ENCODE measurements around the gene TP53BP2.
"Not testable (repeated sequence)": the region's sequence is repeated elsewhere in the genome, so short reads cannot be mapped to it uniquely, and the experiment has no call there.

Gene TP53BP2, protein sequence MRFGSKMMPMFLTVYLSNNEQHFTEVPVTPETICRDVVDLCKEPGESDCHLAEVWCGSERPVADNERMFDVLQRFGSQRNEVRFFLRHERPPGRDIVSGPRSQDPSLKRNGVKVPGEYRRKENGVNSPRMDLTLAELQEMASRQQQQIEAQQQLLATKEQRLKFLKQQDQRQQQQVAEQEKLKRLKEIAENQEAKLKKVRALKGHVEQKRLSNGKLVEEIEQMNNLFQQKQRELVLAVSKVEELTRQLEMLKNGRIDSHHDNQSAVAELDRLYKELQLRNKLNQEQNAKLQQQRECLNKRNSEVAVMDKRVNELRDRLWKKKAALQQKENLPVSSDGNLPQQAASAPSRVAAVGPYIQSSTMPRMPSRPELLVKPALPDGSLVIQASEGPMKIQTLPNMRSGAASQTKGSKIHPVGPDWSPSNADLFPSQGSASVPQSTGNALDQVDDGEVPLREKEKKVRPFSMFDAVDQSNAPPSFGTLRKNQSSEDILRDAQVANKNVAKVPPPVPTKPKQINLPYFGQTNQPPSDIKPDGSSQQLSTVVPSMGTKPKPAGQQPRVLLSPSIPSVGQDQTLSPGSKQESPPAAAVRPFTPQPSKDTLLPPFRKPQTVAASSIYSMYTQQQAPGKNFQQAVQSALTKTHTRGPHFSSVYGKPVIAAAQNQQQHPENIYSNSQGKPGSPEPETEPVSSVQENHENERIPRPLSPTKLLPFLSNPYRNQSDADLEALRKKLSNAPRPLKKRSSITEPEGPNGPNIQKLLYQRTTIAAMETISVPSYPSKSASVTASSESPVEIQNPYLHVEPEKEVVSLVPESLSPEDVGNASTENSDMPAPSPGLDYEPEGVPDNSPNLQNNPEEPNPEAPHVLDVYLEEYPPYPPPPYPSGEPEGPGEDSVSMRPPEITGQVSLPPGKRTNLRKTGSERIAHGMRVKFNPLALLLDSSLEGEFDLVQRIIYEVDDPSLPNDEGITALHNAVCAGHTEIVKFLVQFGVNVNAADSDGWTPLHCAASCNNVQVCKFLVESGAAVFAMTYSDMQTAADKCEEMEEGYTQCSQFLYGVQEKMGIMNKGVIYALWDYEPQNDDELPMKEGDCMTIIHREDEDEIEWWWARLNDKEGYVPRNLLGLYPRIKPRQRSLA

DNA sequence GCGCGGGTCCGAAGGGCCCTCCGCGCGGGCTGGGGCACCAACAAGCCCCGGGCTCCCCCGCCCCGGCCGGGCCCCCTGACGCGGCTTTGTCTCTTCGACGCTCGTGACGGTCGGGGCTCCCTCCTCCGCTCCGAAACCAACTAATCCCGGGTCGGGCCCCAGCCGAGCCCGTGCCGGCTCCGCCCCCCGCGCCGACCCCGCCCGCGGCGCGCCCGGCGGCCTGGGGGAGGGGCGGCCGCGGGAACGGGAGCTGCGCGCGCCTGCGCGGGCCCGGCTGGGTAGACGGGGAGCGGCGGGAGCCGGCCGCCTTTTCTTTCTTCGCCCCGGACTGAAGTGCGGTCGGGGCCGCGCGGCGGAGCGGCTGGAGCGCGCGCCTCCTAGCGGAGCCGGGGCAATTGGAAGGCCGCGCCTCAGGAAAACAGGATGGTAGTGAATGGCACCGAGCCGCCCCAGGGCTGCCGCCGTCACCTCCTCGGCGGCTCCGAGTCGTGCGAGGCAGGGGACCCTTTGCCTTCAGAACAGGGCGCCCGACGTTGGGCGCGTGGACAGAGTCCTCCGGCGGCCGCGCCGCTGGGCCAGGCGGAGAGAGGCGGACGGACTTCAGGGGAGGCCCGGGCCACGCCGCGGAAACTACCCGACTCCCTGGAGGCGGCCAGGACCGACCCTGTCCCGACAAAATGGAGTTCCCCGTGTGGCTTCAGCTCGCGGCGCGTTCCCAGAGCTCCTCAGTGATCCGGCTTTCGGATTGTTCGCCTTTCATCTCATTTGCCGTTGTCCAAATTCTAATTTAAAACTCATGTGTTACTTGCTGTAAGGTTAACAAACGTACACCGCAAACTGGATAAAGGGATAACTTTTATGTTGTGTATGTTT is at the start of gene TP53BP2:
TSS of gene TP53BP2 (minus strand) at position 138 of the 873 bp plus-strand sequence. CDS start 267 bp downstream, outside the sequence.
- DNase-seq: peak; percentile 93

DNA sequence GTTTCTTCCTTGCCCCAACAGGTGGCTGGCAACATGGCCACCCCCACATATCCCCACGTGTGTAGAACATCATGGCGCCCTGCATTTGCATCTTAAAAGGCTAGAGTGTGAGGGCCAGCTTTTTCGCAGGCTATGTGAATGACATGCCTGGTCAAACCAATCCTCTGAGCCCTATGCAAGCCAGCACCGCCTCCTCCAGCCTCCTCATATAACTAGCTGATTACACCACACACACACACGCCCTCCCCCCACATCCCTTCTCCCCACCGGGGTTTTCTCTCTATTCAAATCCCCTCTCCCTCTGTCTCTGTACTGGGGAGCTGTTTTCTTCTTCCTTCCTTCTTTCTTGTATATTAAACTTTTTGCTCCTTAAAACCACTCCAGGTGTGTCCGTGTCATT is 44.7 kb upstream of the TP53BP2 start:
- DNase-seq: not testable (repeated sequence)

DNA sequence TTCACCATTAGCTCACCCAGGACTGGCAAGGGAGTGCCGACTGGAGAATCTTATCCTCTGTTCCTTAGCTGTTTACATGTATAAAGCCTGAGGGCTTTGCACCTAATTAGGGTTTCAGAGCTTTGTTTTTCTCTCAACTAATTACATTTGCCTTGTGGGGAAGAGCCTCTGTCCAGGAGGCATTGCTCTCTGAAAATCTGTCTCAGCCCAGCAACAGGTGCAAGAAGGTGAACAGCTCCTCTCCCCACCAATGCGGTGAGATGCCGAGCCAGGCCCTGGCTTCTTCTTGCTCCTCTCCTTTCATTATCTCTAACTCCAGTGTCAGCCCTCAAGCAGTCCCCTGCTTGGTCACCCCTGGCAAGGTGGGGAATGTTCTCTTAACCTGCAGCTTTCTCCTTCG is 43.6 kb upstream of the TP53BP2 start:
- DNase-seq: not testable (repeated sequence)

DNA sequence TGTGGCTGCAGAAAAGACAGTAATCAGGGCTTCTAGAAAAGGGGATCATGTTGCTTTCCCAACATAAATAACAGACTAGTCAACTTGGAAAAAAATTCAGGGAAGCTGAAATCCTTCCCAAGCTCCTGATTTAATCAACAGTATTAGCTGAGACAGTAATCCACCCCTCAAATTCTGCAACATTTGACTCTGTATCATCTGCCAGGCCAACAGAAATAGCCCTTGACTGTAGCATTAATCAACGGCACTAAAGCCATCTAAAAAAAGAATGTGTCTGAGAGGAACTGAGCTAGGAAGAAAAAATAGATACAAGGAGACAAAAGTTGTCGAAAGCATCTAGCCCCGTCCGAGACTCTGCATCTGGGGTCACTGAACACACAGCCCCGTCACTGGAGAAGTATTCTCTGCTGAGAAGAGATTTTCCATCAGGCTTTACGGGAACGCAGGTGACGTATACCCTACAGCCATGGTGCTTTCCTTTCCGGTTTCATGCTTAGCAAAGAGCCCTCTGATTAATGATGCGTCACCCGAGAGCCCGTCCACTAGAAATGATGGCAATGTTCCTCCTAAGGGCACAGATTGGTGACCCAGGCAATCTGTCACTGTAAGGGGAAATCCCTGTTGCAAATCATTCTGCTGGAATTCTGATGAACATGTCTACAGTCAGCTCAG is 42.1 kb upstream of the TP53BP2 start:
- DNase-seq: peak; percentile 5

DNA sequence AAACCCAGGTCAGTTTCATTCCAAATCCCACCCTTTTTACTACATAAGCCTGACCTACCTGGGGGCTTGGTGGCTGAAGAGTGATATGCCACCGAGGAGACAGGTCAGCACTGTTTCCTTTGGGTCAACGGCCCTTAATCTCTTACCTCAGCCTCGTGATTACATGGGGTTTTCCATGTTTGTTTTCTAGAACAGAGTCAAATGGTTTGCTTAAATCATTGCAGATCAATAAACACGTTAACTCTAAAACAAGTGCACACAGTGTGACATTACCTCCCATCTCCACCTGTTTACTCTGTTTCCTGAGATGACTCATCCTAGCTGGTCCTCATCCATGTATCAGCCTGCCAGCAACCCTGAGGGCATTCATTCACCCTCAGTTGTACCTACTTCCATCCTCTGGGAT is 40.8 kb upstream of the TP53BP2 start:
- peak; percentile 88 for DNase-seq

DNA sequence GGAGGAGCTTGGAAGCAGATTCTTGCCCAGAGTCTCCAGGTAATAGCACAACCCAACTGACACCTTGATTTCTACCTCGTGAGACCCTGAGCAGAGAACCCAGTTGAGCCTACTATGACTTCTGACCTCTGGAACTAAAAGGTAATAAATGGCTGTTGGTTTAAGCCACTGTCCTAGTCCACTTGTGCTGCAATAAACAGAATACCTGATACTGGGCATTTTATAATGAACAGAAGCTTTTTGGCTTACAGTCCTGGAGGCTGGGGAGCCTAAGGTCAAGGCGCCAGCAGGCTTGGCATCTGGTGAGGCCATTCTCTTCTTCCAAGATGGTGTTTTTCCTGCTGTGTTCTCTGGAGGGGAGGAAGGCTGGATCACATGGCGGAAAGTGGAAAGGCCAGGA is 39.9 kb upstream of the TP53BP2 start:
- DNase-seq: no peak

DNA sequence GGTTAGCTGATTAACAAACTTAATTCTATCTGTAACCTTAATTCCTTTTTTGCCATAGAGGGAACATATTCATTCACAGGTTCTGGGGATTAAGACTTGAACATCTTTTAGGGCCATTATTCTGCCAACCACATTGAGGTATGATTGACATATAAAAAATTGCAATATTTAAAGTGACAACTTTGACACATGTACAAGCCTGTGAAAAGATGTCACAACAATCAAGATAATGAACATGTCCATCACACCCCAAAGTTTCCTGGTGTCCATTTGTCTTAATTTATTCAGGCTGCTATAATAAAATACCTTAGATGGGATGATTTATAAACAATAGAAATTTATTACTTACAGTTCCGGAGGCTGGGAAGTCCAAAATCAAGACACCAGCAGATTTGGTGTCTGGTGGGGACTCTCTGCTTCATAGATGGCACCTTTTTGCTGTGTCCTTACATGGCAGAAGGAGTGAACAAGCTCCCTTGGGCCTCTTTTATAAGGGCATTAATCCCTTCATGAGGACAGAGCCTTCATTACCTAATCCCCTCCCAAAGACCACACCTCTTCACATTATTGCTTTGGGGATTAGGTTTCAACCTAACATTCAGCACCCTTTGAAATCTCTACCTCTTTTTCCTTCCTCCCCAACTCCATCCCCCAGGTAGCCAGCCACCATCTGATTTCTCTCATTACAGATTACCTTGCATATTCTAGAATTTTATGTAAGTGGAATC is 33.0 kb upstream of the TP53BP2 start:
- DNase-seq: no peak

DNA sequence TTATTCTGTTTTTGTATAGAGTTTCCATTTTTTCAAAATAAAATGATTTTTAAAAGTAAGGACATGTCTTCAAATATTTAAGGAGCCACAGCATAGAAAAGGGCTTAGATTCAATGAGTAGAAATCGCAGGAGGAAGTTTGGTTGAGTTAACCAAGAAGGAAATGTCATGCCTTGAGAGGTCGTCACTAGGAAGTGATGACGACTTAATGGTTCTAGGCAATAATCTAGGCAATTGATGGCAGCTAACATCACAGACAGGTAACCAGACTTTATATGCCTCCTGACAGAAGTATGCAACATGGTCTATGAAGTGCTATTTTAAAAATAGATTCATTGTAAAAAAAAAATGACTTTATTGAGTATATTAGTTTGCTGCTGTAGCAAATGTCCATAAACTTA is 32.1 kb upstream of the TP53BP2 start:
- no peak for DNase-seq

DNA sequence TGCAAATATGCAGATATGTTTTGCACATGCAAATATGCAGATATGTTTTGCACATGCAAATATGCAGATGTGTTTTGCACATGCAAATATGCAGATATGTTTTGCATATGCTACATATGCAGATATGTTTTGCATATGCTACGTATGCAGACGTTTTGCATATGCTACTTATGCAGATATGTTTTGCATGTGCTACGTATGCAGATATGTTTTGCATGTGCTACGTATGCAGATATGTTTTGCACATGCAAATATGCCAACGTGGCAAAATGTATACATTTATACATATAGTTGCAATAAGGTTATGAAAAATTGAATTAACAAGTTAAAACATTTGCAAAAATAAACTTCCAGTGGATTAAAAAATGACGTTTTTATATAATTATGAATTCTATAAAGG is 30.8 kb upstream of the TP53BP2 start:
- DNase-seq: no peak

DNA sequence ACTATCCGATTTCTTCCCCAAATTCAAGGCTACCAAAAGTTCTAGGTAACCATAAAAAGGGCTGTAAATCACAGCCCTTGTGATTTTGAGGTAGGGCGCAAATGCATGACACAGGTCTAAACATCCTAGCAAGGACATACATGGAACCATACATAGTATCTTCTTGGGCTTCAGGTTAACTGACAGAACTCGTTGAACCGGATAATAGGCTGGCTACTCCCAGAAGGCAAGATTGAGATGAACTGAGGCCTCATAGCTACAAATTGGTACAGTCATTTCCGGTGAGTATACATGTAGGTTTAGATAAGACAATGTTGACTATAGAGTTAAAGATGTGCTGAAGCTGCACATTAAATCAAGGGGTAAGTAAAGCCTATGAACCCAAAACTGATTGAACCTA is 27.3 kb upstream of the TP53BP2 start:
- DNase-seq: no peak

DNA sequence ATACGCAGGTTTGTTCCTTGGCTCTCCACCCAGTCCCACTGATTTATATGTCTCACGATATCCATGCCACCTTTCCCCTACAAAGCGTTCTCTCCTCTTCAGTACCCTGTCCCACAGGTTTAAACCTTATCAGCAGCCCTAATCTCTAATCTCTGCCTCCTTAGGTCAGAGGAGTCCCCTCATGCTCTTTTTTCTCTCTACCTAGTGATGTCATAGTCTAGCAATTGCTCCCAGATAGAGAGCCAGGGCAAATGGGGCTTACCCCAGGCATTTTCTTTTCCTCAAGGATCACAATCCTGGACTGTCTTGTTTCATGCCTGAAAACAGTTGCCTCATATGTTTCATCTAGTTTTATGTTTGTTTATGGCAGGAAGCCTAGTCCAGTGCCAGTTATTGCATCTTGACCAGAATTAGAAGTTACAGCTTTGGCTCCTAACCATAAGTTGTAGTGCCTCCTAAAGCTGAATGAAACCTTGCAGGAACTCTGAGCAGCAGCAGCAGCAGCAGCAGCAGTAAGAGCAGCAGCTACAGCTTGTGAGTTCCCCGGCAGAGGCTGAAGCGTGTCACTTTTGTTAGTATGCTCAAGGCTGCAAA is 26.7 kb upstream of the TP53BP2 start:
- no peak for DNase-seq

DNA sequence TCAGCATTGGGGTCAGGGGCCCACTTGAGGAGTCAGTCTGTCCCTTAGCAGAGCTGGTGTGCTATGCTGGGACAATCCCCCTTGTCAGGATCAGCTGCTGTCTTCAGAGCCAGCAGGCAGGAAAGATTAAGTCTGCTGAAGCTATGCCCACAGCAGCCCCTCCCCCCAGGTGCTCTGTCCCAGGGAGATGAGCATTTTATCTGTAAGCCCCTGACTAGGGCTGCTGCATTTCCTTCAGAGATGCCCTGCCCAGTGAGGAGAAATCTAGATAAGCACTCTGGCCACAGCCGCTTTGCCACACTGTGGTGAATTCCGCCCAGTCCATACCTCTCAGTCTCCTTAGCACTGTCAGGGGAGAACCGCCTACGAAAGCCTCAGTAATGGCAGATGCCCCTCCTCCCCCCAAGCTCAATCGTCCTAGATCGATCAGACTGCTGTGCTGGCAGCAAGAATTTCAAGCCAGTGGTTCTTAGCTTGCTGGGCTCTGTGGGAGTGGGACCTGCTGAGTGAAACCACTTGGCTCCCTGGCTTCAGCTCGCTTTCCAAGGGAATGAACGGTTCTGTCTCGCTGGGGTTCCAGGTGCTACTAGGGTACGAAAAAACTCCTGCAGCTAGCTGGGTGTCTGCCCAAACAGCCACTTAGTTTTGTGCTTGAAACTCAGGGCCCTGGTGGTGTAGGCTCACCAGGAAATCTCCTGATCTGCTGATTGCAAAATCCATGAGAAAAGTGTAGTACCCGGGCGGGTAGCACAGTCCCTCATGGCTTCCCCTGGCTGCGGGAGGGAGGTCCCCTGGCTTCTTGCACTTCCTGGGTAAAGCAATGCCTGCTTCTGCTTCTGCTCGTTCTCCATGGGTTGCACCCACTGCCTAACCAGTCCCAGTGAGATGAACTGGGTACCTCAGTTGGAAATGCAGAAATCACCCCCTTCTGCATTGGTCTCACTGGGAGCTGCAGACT is 25.1 kb upstream of the TP53BP2 start:
- DNase-seq: no peak

DNA sequence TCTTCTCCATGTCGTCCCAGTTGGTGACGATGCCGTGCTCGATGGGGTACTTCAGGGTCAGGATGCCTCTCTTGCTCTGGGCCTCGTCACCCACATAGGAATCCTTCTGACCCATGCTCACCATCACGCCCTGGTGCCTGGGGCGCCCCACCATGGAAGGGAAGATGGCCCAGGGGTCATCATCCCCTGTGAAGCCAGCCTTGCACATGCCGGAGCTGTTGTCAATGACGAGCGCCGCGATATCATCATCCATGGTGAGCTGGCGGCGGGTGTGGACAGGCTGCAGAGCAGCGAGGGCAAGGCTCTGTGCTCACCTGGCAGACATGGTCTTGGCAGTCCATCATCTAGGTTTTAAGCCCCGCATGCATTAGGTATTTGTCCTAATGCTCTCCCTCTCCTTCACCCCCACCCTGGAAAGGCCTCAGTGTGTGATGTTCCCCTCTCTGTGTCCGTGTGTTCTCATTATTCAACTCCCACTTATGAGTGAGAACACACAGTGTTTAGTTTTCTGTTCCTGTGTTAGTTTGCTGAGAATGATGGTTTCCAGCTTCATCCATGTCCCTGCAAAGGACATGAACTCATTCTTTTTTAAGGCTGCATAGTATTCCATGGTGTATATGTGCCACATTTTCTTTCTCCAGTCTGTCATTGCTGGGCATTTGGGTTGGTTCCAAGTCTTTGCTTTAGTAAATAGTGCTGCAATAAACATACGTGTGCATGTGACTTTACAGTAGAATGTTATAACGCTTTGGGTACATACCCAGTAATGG is 19.0 kb upstream of the TP53BP2 start:
- not testable (repeated sequence) for DNase-seq

DNA sequence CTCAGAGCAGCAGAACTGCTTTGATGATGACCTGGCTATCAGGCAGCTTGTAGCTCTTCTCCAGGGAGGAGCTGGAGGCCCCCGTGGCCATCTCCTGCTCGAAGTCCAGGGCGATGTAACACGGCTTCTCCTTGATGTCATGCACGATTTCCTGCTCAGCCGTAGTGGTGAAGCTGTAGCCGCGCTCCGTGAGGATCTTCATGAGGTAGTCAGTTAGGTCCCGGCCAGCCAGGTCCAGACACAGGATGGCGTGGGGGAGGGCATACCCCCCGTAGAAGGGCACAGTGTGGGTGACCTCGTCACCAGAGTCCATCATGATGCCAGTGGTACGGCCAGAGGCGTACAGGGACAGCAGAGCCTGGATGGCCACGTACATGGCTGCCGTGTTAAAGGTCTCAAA is 18.3 kb upstream of the TP53BP2 start:
- DNase-seq: no peak

DNA sequence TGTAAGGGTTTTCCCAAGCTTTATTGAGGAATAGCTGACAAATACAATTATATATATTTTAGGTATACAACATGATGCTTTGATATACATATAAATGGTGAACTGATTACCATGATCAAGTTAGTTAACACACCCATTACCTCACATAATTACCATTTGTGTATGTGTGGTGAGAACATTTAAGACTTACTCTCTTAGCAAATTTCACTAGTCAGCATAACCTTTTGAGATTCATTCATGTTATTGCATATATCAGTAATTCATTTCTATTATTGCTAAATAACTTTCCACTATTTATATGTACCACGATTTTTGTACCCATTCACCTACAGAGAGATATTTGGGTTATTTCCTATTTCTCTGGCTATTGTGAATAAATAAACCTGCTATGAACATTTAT is 16.2 kb upstream of the TP53BP2 start:
- no peak for DNase-seq

DNA sequence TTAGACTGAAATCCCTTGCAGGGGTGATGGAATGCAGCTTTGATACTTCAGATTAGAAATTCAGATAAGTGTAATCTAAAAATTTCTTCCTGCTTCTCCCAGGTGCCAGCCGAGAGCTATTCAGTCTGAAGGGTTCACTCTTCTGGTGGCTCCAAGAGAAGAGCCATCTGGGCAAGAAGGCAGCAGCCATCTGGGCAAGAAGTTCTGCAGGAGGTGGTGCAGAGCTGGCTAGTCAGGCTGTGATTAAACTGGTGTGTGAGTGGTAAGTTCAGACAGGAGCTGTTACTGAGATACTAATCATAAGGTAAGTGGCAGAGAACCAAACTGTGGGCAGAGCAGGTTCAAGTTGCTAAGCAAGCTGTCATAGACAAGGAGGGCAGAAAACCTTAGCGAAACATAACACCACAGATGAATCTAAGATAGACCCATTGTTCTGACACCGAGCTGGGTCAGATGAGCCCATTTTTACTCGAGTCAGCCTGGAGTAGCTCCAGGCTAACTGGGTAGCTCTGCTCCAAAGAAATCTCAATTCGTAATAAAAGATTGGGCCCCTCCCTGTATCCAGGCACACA is 14.4 kb upstream of the TP53BP2 start:
- no peak for DNase-seq

DNA sequence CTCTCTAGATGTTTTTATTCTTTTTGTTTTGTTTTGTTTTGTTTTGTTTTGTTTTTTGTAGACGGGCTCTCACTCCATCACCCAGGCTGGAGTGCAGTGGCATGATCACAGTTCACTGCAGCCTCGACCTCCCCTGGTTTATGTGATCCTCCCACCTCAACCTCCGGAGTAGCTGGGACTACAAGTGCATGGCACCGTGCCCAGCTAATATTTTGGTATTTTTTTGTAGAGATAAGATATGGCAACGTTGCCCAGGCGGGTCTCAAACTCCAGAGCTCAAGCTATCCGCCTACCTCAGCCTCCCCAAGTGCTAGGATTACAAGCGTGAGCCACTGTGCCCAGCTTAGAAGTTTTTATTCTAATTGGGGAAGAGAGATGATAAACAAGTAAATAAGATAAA is 13.3 kb upstream of the TP53BP2 start:
- no peak for DNase-seq

DNA sequence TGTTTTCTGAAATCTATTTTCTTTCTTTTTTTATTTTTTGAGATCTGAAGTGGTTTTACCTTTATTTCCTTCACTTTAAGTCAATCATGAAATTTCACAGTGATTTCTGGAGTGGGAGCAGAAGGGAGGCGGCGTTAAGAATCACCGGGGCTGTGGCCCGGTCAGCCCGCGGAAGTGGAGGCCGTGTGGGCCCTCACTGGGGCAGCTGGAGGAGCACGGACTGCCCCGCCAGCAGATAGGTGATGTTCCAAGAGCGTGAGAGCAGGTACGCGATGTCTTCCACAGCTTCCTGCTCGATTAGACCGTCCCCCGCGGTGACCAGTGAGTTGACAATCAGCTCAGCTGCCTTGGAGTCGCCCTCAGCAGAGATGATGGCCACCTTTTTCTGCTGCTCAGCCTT is 10.6 kb upstream of the TP53BP2 start:
- DNase-seq: no peak
